B cell (primary cell): Measurements from ENCODE around the gene LRRC4C. TPM values are rescaled to one million over a fixed set of nuclear protein-coding genes. Genes with fewer than 3 reads are reported as not detected.

Source experiments
- ATAC-seq: fragments of 200-7000 bp; cut with Tn5 transposase; one replicate; pipeline ENCODE4 v1.10.0; 2021; ENCODE audit warnings: low read depth, mild to moderate bottlenecking, moderate number of reproducible peaks, moderate library complexity
- CTCF ChIA-PET: fragments of 350-600 bp; sonication (Branson Sonifier 250); formaldehyde crosslinking; loops from one replicate; lab custom pipeline; 2021; ENCODE audit warnings: antibody characterized with exemption, inconsistent platforms; lab: Charles Lee
- POLR2A ChIA-PET: fragments of 350-600 bp; sonication (Branson Sonifier 250); formaldehyde crosslinking; loops from one replicate; lab custom pipeline; 2021; ENCODE audit warnings: antibody characterized with exemption; lab: Charles Lee
- DNase-seq: peaks from one replicate; pipeline ENCODE4 v3.0.0; 2013
- H2AFZ ChIP-seq: 2 replicates; pipeline ENCODE4 v1.6.1; 2012; ENCODE audit warnings: mild to moderate bottlenecking, low read depth, low read length; ENCODE audit not compliant: insufficient read depth, poor library complexity, severe bottlenecking
- H3K27ac ChIP-seq, 2 donors: 1 replicate in 1 of 2; 2 replicates in 1 of 2; pipeline ENCODE4 v1.5.1; 2012 to 2013; ENCODE audit warnings: low read length in 2 of 2, mild to moderate bottlenecking in 2 of 2, moderate library complexity in 1 of 2
- H3K27me3 ChIP-seq, 4 experiments: fragments of 200-600 bp in 1 of 4; sonication (generic) in 1 of 4; replicated peaks in 1 of 4; 1 replicate in 2 of 4; 2 replicates in 2 of 4; pipeline versions ENCODE4 v1.6.1 to v1.7.0; 2013 to 2016; ENCODE audit warnings: low read length in 3 of 4, mild to moderate bottlenecking in 2 of 4, mixed read lengths in 1 of 4, moderate library complexity in 1 of 4; ENCODE audit not compliant: insufficient read depth in 4 of 4, control insufficient read depth in 3 of 4; ENCODE audit errors: control extremely low read depth in 1 of 4
- H3K36me3 ChIP-seq, 2 experiments: replicated peaks in 1 of 2; 1 replicate in 1 of 2; 2 replicates in 1 of 2; pipeline versions ENCODE4 v1.6.1 to v1.7.1; 2013; ENCODE audit warnings: low read length in 1 of 2; ENCODE audit not compliant: insufficient read depth in 2 of 2, control insufficient read depth in 1 of 2; ENCODE audit errors: control extremely low read depth in 1 of 2, extremely low read depth in 1 of 2
- H3K4me1 ChIP-seq, 2 donors: fragments of 200-600 bp in 1 of 2; sonication (generic) in 1 of 2; 1 replicate in 1 of 2; 2 replicates in 1 of 2; pipeline versions ENCODE4 v1.5.1 to v1.6.1; 2013 to 2017; ENCODE audit warnings: low read length in 2 of 2; ENCODE audit not compliant: control insufficient read depth in 2 of 2, insufficient read depth in 2 of 2
- H3K4me2 ChIP-seq: replicated peaks from 2 replicates; pipeline ENCODE3; 2012; ENCODE audit warnings: mild to moderate bottlenecking, low read depth, low read length; ENCODE audit not compliant: poor library complexity, severe bottlenecking
- H3K4me3 ChIP-seq, 5 experiments: fragments of 200-600 bp in 1 of 5; sonication (generic) in 1 of 5; 1 replicate in 3 of 5; 2 replicates in 2 of 5; pipeline versions ENCODE4 v1.5.1 to v1.7.0; 2011 to 2016; ENCODE audit warnings: low read length in 4 of 5, mild to moderate bottlenecking in 4 of 5, low read depth in 2 of 5, control low read depth in 1 of 5, moderate library complexity in 1 of 5; ENCODE audit not compliant: insufficient read depth in 1 of 5; ENCODE audit errors: control extremely low read depth in 1 of 5, extremely low read depth in 1 of 5
- H3K79me2 ChIP-seq: fragments of 200-600 bp; sonication (generic); one replicate; pipeline ENCODE4 v1.6.0; 2016; ENCODE audit warnings: low read length; ENCODE audit not compliant: control insufficient read depth, insufficient read depth
- H3K9ac ChIP-seq: fragments of 200-600 bp; sonication (generic); 2 replicates; pipeline ENCODE4 v1.6.1; 2017; ENCODE audit warnings: mild to moderate bottlenecking, low read length, moderate library complexity
- H3K9me3 ChIP-seq, 3 donors: one replicate each; pipeline versions ENCODE4 v1.6.1 to v1.7.1; 2013; ENCODE audit warnings: low read length in 2 of 3; ENCODE audit not compliant: control insufficient read depth in 2 of 3, insufficient read depth in 1 of 3; ENCODE audit errors: control extremely low read depth in 1 of 3
- H4K20me1 ChIP-seq: 2 replicates; pipeline ENCODE4 v1.6.0; 2012; ENCODE audit warnings: mild to moderate bottlenecking, low read length; ENCODE audit not compliant: insufficient read depth, control insufficient read depth, poor library complexity, severe bottlenecking
- H3K27ac Mint-ChIP-seq: one replicate; pipeline ENCODE4 v1.8.0; 2021; ENCODE audit warnings: mixed read lengths
- H3K27me3 Mint-ChIP-seq: one replicate; pipeline ENCODE4 v1.8.0; 2021; ENCODE audit warnings: mixed read lengths
- H3K4me1 Mint-ChIP-seq: one replicate; pipeline ENCODE4 v1.8.0; 2021; ENCODE audit warnings: mixed read lengths
- H3K4me3 Mint-ChIP-seq: one replicate; pipeline ENCODE4 v1.8.0; 2021; ENCODE audit warnings: mixed read lengths
- H3K9me3 Mint-ChIP-seq: one replicate; pipeline ENCODE4 v1.8.0; 2022; ENCODE audit warnings: mixed read lengths; ENCODE audit not compliant: insufficient read depth
- EZH2 ChIP-seq: IDR thresholded peaks from 2 replicates; pipeline ENCODE4 v1.6.1; 2012; ENCODE audit warnings: borderline replicate concordance, low read depth, mild to moderate bottlenecking, moderate library complexity, low read length; ENCODE audit not compliant: insufficient read depth, poor library complexity, severe bottlenecking
- WGBS: methylation state at CpG from one replicate; pipeline ENCODE4 v1.1.5; 2013; ENCODE audit warnings: missing lambda C conversion rate; ENCODE audit not compliant: insufficient coverage; 5-methylcytosine and 5-hydroxymethylcytosine counted together
- intact Hi-C: fragments of 100-400 bp; cut with micrococcal nuclease; formaldehyde crosslinking; loops from one replicate; pipeline ENCODE4 v1.10.0; 2022
- polyA plus RNA-seq: library from polyadenylated mRNA; depleted of rRNA; stranded (reverse); fragments of >200 nt; gene quantifications from 2 replicates; pipeline ENCODE4 v1.2.3, GENCODE V29; 2012
- total RNA-seq, 2 donors: library from RNA; stranded (reverse); fragments of 120-200 nt in 1 of 2; gene quantifications; 1 replicate in 1 of 2; 2 replicates in 1 of 2; pipeline versions ENCODE4 v1.2.3 to v1.2.4, GENCODE V29; 2013 to 2022
- TF ChIP-seq, protein P1 (sequence below): fragments of 200-600 bp; IDR thresholded peaks from one replicate; pipeline ENCODE4 v1.8.0; 2022; ENCODE audit warnings: antibody characterized with exemption, mild to moderate bottlenecking

LRRC4C gene
- total and polyA plus RNA-seq, 2 donors (not counting 1 experiment from before 2014, with no cell fraction given) = 0.57 TPM; not detected in 1

DNA sequence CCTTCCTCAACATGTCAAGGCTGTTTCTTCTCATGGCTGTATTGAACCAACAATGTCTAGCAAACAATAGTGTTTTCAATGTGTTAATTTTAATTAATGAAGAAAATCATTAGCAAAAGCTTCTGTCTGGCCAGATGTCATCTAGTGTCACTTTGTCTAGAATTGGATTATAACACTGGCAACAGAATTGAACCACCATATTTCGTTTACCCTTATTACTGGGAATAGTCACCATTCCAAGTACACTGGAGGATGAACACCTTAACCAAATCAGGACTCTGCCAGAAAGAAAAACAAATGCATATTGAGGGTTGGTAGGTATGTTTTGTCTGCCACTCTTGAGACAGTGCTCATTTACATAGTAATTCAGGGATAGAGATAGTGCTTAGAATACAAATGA lies 146.2 kb downstream of the LRRC4C start:
- WGBS = no CpG with 5 or more reads among the region's 1 CpG
- Histone ChIP-seq H3K4me2 (no peak overlapping the region), H3K9ac (no peak overlapping the region), H3K79me2 (no peaks in the 10 kb centered on the region), H3K27ac (no peak overlapping the region), H3K27me3 (no peaks in the 10 kb centered on the region), H4K20me1 (no peaks in the 10 kb centered on the region), H3K36me3 (no peaks in the 10 kb centered on the region), H2AFZ (no peak overlapping the region), H3K9me3 (peaks cover 0 to 3% (median 0%) of the 10 kb centered on the region in 3 donors), H3K4me3 (no peak overlapping the region), H3K4me1 (peaks cover 0 to 2% of the 10 kb centered on the region in 2 donors)
- Mint-ChIP-seq H3K9me3 (no peaks in the 10 kb centered on the region), H3K4me1 (peaks cover 15% of the 10 kb centered on the region), H3K27me3 (no peaks in the 10 kb centered on the region), H3K27ac (no peak overlapping the region), H3K4me3 (no peak overlapping the region)
- POLR2A ChIA-PET = no interaction called here
- DNase-seq (no peak), ATAC-seq (no peak)
- TF ChIP-seq, protein P1, sequence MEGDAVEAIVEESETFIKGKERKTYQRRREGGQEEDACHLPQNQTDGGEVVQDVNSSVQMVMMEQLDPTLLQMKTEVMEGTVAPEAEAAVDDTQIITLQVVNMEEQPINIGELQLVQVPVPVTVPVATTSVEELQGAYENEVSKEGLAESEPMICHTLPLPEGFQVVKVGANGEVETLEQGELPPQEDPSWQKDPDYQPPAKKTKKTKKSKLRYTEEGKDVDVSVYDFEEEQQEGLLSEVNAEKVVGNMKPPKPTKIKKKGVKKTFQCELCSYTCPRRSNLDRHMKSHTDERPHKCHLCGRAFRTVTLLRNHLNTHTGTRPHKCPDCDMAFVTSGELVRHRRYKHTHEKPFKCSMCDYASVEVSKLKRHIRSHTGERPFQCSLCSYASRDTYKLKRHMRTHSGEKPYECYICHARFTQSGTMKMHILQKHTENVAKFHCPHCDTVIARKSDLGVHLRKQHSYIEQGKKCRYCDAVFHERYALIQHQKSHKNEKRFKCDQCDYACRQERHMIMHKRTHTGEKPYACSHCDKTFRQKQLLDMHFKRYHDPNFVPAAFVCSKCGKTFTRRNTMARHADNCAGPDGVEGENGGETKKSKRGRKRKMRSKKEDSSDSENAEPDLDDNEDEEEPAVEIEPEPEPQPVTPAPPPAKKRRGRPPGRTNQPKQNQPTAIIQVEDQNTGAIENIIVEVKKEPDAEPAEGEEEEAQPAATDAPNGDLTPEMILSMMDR = no peak
- no peak for TF ChIP-seq EZH2
- CTCF ChIA-PET = no interaction called here
- intact Hi-C loops = no loop called here

DNA sequence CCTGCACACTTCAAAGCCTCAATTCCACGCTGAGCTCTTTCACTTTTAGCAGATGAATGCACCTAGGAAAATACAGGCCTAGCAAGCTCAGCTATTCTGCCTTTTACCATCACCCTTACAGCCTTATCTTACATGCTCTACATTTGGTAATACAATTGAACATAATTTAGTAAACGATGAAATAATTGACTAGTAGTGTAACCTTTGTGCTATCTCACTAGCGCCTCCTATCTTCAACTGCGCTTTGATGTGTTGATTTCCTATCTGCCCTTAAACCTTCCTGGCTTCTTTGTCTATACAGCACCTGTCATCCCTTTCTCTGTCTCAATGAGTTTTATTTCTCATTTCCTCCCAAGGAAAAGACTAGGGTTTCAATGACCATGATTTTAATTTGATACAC lies 149.7 kb downstream of the LRRC4C start:
- ChIA-PET POLR2A (no interaction called here), CTCF (no interaction called here)
- H3K4me1 ChIP-seq = peaks cover 0 to 4% of the 10 kb centered on the region in 2 donors
- no peak for ATAC-seq
- H3K27ac ChIP-seq = no peak overlapping the region
- H3K9ac ChIP-seq = no peak overlapping the region
- TF ChIP-seq, protein P1 = no peak
- TF ChIP-seq EZH2 = no peak
- H4K20me1 ChIP-seq = no peaks in the 10 kb centered on the region
- peaks cover 0 to 3% (median 0%) of the 10 kb centered on the region in 3 donors for H3K9me3 ChIP-seq
- H3K4me3 Mint-ChIP-seq = peak overlapping the region; percentile 62
- no peak overlapping the region for H3K4me2 ChIP-seq
- 14% methylated on average over 1 of the region's 4 CpGs for WGBS
- peaks cover 34% of the 10 kb centered on the region for H3K4me1 Mint-ChIP-seq
- no peak overlapping the region for H3K27ac Mint-ChIP-seq
- H3K4me3 ChIP-seq = no peak overlapping the region
- no peak overlapping the region for H2AFZ ChIP-seq
- no peaks in the 10 kb centered on the region for H3K36me3 ChIP-seq
- H3K79me2 ChIP-seq = no peaks in the 10 kb centered on the region
- no peaks in the 10 kb centered on the region for H3K9me3 Mint-ChIP-seq
- intact Hi-C loops = no loop called here
- H3K27me3 ChIP-seq = no peaks in the 10 kb centered on the region
- DNase-seq = no peak
- H3K27me3 Mint-ChIP-seq = no peaks in the 10 kb centered on the region
